Fibroblast of skin of left quadriceps (primary cell): ENCODE data around the gene NECTIN1.

ENCODE experiments used
- DNase-seq, 2 experiments: peaks; one replicate each; pipeline ENCODE4 v3.0.0-alpha.2; 2013; ENCODE audit warnings: low read depth in 2 of 2

NECTIN1 gene

GRCh38 chr11:119755356-119756071 is 26.5 kb upstream of the NECTIN1 start:
- no peak for DNase-seq

- DNase-seq: no peak
These were observed 25.8 kb upstream of the NECTIN1 start for GRCh38 chr11:119754656-119755355.

DNA sequence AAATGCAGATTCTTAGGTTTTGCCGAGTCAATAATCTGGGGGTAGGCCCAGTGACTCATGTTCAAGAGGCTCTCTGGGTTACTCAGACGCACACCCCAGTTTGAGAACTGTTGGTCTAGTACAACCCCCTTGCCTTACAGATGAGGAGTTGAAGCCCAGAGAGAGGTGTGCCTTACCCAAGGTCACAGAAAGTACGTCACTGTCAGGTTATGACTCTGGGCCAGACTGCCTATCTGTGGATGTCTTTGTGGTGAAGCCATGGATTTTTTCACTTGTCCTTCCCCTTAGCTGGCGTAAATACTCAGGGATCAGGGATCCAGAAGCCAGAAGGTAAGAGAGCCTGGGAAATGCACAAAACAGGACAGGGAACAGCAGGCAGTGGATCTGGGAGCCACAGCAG is 25.2 kb upstream of the NECTIN1 start:
- no peak for DNase-seq

GRCh38 chr11:119752946-119753345 is 23.9 kb upstream of the NECTIN1 start:
- DNase-seq: no peak

DNA sequence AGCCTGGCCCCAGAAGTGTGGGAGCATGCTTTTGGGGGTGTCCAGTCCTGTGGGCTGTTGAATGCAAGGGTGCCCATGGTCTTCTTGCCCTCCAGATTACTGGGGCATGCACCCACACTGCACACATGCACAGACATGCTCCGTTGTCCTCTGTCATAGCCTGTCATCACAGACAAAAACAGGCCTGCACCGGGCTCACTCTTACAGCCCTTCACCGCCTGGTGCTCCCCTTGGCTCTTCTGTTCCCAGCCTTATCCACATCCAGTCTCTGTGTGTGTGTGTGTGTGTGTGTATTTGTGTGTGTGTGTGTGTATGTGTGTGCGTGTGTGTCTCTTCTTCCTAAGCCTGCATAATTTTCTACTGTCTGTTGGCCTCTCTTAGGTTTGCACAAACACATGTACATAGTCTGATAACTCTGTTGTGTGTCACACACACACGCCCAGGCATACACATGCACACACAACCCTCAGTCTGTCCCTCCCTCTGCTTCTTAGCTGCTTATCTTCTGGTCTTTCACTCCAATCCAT is 23.4 kb upstream of the NECTIN1 start:
- no peak for DNase-seq

DNA sequence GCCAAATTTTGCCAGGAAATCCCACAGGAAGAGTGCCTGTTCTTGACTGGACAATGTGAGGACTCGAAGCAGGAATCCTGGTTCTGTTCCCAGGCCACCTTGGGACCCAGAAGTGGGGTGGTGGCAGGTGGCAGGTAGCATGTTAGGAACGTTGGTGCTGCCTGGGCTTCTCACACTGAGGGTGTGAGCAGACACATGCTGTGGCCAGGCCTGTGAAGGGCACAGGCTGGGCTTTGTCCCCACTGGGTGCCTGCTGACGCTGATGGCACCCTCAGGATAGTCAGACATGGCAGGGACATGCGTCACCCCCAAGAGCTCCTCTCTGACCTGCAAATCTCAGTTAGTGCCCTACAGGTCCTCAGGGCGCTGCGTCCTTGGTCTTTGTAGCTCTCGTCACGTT is 21.1 kb upstream of the NECTIN1 start:
- no peak for DNase-seq

DNA sequence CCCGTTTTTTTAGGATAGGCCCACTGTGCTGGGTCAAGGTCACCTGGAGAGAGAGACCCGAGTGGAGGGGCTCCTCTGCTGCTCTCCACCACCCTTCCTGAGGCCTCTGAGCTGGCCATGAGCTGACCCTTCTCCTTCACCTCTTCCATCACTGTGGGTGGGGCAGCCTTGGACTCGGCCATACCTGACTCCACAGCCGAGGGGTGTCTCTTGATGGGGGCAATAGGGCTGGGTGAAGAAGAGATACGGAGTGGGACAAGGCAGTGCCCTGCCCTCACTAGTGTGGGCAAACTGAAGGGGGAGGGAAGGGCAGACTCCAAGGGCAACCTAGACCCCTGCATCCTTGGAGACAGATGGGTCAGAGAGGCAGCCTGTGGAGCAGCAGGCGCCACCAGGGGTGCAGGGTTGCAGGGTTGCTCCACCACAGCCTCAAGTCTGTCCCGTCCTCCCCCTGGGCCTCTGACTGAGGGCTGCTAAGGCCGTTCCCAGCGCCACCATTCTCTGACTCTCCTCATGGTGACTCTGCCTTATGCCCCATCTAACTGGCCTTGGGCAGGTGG is 20.1 kb upstream of the NECTIN1 start:
- DNase-seq: no peak

DNA sequence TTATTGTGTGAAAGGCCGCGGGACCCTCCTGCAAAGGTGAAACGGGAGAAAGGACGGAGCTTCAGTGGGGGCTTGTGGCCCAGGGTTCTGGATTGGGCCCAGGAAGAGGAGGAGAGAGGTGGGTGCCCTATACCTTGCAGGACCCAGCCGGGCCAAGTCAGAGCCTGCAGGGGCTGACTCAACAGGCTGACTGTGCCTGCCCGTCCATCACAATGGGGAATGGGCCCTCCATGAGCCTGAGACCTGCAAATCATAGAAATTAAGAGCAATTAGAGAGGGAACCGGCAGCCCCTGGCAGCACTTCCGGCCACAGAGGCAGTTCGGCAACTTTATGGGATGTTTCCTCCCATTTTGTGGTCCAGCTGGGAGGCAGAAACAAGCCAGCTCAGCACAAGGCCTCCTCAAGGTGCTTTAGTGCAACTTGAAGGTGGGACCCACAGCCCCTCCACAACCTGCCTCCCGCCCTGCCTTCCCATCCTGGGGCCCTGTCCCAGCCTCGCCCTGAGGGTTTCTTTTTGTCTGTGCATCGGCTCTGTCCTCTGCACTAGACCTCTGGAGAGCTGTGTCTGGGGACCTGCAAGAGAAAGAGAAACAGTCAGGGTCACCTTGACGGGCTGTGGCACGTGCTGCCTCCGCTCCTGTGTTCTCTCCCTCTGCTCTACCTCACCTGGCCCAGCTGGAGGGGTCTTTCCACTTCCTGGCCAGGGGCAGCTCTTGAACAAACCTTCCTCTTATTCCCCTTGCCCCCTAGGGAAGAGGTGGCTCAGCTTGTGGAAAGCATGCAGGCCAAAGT is 19.1 kb upstream of the NECTIN1 start:
- no peak for DNase-seq

DNA sequence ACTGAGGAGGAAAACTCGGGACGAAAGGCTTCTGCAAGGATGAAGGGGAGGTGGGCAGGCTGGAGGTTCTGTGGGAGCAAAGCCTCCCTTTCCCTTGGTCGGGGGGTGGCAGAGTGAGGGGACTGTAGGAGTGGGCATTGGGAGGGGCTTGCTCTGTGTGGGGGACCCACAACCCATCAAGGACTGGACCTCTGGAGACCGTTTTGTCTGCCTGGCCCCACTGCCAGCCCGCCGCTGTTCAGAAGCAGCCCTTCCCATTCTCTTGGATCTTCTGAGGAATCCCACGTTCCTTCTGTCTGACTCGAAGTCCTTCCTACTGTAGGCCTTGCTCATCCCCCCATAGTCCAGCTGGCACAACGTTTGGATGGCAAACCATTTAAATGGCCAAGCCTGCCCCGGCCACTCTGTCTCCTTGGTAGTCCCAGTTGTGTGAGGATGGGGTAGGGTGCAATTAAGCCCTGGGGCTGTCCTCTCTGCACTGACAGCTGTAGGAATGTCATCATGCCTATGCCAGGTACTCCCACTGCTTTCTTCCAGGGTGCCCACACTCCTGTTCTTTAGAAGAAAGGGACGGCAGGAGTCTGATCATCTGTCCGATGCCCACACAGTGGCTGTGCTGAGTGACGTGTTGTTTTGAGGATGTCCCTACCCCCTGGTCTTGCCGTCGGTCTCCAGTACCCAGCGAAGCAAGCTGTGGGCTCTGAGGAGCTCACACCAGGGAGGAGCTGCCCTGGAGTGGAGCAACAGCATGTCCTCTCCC is 17.0 kb upstream of the NECTIN1 start:
- DNase-seq: no peak

DNA sequence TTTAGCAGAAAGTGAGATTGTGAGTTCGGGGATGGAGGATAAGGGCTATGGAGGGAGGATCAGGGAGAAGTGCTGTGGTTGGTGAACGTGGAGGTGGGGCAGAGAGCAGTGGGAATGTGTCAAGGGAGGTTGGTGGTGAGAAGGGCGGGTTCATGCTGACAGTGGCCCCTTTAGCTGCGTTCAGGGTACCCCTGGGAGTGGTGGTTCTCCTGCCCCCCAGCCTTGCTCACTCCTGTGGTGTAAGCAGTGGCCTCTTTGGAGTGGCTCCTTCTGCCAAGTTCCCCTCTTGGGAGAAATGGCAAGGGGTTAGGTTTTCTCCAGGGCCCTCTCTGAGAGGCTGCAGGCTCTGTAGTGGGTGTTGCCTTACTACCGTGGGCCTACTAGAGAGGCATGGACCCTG is 16.1 kb upstream of the NECTIN1 start:
- no peak for DNase-seq

DNA sequence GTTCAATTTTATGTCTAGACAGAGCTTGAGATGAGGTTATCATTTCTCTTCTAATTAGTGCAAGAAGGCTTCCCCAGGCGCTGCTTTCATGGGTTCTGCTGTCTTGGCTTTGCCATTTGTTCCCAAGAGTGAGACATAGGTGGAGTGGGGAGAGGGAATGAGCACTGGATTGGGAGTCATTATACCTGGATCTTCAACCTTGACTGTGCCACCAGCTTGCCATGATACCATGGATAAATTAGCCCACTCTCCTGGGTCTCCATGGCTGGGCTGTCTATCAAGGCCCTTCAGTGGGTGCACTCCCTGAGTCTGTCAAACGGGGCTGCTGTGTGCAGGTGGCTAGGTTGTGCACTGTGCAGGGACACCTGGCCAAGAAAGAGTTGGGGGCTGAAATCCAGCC is 15.6 kb upstream of the NECTIN1 start:
- DNase-seq: no peak

GRCh38 chr11:119743006-119743405 is 14.0 kb upstream of the NECTIN1 start:
- no peak for DNase-seq

- no peak for DNase-seq
These were observed 13.4 kb upstream of the NECTIN1 start for GRCh38 chr11:119742263-119742861.

GRCh38 chr11:119741369-119742262 is 12.6 kb upstream of the NECTIN1 start:
- no peak for DNase-seq

GRCh38 chr11:119739975-119740374 is 11.0 kb upstream of the NECTIN1 start:
- DNase-seq: no peak

GRCh38 chr11:119739021-119739703 is 10.2 kb upstream of the NECTIN1 start:
- DNase-seq: no peak

- DNase-seq: no peak
These were observed 9.0 kb upstream of the NECTIN1 start for GRCh38 chr11:119738059-119738439.

GRCh38 chr11:119737366-119738058 is 8.5 kb upstream of the NECTIN1 start:
- DNase-seq: no peak

DNA sequence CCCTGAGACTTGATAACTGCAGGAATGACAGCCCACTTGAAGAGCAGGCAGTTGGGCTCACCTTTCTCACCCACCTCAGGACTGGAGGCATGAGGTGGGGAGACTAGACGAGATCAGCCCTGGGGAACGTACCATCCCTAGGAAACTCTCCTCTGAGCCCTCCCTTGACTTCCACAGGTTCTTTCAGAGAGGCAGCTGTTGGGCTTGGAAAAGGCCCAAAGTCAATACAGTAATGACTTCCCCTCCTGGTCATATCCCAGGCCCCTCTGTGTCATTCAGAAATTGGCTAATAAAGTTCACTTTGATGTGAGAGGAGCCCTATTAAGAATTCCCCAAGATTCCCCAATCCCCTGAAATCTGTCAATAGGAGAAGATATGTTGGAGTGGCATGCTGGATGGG is 5.8 kb upstream of the NECTIN1 start:
- no peak for DNase-seq
